SW 1271 (cell line): ENCODE data around the gene ATF7IP.

Source experiments
- DNase-seq, 2 experiments: peaks; one replicate each; lab custom pipeline; 2025; lab: John Stamatoyannopoulos, UW

ATF7IP gene

DNA sequence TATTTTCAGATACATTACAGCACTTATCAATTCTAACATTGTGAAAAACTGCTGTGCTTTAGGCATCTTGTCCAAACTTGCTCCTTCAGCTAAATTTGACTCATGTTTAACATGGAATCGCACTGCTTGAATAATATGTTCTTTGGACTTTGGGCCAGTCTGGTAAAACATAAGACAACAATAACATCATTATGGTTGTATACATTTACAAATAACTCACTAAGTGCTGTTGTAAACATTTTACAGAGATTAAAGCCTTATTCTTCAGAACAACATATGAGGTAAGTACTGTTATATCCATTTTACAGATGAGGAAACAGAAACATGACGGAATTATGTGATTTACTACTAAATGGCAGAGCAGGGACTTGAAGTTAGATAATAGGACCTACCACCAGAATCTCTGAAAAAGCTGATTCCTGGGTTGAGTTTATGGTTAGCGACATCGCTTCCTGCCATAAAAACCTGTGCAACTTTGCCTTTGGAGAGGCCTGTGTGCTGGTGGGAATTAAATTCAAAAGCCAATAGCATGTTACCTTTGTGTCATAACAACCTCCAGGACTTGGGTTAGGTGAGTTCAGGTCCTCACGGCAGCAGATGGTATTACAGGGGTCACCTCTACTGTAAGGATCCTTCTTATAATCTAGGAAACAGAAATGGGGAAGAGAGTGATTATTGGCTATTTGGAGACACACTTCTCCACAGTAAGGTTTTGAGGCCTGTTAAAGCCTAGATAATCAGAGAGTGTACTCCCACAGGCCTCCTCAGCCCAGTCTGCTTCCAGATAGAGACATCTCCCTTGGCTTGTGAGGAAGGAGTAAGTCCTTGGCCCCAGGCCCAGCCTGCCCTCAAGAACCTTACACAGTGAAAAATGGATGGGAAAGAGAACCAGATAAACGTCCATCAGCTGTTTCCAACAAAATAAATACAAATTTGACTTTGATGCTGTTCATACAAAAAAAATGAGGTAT, 140.4 kb downstream of the ATF7IP start:
- DNase-seq, result no peak

DNA sequence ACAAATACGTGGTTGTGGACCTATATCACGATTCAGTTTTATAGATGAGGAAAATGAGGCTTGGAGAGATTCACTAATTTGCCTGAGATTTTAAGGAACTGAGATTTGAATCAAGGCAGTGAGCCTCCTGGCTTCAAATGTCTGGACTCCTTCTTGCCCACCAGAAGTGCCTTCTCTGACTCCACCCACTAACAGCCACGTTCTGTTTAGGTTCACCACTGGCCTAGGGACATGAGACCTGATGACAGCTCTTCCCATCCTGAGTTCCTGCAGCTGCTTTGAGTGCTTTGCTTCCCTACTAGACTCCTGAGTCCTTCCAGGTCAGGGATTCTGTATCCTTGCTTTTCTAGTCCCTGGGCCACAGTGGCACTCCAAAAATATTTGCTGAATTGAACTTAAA, 145.1 kb downstream of the ATF7IP start:
- no peak for DNase-seq

DNA sequence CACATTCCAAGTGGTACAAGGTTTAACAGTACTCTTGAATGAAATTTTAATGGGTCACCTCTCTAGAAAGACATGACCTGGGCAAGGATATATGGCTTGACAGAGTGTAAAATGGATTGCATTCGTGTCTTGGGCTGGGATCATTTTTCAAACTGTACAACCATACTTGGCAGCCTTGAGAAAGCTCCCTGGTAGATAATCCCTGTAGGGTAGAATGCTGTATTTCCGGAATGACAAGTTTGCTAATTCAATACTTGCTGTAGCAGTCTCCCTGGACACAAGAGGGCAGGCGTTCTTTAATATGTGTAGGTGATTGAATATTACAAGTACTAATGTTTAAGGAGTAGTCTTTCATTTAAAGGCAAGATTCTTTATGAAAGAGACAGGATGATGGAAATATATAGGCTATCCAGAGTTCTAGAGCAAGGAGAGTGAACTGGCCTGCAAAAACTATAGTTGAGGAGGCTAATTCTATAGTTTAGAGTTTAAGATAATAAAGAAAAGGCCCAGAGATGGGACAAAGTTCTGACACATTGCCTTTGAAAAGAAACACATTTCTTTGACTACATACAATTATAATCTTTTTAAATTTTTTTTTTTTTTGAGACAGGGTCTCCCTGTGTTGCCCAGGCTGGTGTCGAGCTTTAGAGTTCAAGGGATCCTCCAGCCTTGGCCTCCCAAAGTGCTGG, 148.8 kb downstream of the ATF7IP start:
- DNase-seq, result no peak

DNA sequence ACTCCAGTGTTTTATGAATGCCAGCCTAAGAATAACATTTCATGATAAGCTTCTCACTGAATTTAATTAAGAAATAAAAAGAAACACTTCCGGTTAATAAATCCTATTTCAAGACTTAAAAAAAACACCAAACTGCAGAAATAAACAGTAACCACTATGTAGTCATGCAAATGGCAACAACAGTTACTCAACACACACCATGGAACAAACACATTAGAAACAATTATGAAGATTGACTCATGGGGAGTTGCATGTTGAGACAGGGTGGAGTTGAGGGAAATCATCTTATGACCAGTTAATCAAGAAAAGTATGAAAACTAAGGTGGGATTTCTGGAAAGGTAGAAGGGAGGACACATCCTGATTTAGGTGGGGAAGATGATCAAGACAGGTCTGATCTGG, 149.5 kb downstream of the ATF7IP start:
- DNase-seq, result no peak

DNA sequence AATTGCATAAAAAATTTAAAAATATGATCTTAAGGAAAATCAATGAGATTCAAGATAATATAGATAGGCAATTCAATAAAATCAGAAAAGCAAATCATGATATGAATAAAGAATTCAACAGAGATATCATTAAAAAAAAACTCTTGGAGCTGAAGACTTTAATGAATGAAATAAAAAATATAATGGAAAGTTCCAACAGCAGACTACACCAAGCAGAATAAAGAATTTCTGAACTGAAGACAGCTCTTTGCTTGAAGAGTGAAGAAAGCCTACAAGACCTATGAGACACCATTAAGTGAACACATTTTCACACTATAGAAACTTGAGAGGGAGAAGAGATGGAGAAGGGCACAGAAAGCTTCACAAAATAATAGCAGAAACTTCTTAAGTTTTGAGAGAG, 156.3 kb downstream of the ATF7IP start:
- DNase-seq, result no peak

DNA sequence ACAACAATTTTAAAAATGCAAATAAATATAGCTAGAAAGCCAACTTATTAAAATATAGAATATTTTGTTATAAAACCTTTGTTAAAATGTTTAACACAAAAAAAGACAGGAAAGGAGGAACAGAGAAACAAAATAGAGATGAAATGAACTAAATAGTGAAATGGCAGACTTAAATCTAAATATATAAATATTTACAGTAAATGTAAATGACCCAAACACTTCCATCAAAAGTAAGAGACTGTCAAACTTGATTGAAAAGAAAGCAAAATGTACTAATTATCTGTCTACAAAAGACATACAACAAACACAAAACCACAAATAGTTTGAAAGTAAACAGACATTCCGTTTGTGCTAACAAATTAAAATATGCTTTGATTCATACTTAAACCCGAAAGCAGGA, 160.5 kb downstream of the ATF7IP start:
- no peak for DNase-seq

DNA sequence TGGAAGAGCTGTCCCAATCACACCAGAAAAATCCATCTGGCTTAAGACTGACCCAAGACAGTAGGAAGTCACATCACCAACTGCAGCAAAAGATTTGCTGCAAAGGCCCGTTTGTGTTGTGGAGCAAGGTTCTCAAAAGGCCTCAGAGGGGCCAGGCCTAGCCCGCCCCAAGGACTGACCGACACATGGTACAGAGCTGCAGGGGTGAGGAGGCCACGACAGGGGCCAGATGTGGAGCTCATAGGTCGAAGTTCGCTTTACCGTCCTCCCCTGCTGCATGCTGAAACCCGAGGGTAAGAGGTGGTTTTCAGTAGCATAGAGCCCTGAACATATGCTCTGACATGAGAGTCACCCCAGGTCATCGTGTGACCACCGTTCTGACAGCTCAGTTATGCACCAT, 166.7 kb downstream of the ATF7IP start:
- no peak for DNase-seq

DNA sequence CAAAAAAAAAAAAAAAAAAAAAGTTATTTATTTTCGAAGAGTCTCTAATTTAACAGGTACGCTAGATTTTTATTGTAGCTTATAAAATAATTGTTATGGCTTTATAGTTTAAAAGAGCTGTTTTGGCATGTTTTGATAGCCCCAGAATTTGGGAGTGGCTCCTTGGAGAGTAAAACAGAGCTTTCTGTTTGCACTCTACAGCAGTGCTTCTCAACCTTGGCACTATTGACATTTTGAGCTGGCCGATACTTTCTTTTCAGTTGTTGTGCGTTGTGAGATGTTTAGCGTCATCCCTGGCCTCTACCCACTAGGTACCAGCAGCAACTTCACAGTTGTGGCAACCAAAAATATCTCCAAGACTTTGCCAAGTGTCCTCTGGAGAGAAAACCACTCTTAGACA, 171.6 kb downstream of the ATF7IP start:
- DNase-seq, result no peak

DNA sequence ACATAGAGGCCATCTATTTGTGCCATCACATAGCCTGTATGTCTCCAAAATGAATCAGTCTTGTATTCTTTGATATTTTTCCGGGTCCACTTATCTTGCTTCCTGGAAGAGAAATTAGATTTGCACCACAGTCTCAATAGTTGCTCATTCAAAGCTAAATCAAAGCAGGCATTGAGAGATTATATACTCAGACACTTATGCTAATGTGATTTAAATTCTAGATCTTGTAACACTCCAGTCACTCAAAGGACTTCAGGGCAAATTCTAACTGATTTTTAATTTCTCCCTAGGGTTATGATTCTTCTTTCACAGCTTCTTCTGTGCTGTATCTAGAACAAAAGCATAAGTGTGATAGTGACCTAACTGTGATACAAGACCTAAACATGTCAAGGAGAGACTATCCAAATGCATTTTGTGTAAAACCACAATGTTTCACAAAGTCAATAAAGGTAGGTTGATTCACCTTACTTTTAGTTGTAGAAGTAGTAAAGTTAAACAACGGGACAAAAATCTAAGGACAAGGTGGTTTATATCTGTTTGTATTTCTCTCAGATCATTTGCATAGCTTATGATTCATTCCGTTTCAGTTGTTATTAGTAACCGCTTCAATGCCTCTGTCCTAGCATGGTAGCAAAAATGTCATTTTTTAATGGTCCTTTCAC, 175.4 kb downstream of the ATF7IP start:
- no peak for DNase-seq

DNA sequence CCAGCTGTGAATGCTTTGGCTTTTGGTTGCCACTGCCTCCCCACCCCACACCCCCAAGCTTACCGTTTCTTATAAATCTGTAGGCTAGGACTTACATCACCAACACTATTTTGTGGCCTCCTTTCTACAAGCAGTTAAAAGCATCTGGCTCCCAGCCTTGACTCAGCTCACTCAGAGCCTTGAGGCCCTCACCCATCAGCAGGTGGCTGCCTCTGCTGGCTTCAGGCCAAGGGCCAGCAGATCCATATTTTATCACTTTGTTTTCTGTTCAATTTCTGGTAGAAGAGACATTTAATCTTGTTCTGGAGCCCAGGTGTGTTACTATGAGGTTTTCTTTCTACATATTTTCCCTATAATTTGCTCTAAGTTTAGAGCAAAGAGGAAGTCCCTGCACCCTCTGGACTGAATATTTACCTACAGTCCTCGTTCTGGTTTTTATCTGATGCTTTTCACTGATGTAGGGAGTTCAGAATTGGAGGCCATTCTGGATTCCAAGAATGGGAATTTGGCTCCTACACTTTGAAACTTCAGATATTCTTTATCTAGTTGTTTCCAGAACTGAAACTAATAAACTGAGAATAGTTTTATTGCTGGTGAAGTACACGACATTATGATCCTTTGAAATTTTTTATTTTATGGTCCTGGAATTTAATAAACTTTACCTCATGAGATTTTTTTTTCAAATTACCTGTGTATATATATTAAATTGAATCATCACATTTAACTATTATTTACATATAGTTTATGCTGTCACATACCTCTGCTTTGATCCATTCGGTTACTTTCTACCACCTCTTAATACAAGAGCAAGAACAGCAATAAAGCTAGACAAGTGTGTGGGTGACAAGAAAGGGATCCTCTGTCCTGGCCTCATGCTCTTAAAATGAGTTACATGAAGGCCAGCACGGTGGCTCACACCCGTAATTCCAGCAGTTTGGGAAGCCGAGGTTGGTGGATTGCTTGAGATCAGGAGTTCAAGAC, 180.0 kb downstream of the ATF7IP start:
- no peak for DNase-seq

DNA sequence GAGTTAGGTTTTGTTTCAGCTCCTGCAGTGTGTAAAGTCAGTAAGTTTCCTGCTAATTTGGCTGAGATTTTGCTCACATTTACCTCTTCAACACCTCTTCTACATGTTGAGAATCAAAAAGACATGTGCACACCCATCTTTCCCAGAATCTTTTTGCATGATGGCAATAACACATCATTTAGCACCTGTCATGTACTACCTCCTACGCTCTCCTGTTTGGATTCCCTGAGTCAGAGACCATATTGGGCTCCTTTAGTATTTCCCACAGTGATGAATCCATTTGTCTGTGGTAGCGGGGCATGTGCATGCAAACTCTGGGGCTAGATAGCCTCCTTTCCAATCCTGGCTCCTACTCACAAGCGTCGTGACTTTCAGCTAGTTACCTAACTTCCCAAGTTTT, 182.1 kb downstream of the ATF7IP start:
- no peak for DNase-seq

DNA sequence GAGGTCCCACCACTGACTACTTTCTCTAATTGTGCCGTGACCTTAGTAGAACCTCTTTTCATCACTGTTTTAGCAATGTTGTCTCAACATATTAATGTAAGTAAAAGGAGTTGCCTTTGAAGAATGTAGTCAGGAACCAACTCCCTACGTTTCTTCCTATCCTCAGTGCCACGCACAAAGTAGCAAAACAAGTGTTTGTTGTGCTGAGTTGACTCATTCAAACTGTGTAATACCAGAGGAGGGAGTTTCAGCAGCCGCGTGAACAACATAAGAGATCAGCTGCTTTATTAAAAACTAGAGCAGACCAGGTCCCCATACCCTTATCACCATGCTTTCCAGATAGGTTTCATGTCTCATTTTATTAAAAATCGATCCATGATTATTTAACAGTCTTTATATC, 183.1 kb downstream of the ATF7IP start:
- no peak for DNase-seq
